NCI-H82 treated with DMSO at 0.1 percent for 48 hours (cell line): Measurements from ENCODE around the gene CTNNA2.

ENCODE experiments used
- DNase-seq: peaks from one replicate; lab custom pipeline; 2025; ENCODE audit not compliant: unreplicated experiment; lab: John Stamatoyannopoulos, UW

Gene CTNNA2

DNA sequence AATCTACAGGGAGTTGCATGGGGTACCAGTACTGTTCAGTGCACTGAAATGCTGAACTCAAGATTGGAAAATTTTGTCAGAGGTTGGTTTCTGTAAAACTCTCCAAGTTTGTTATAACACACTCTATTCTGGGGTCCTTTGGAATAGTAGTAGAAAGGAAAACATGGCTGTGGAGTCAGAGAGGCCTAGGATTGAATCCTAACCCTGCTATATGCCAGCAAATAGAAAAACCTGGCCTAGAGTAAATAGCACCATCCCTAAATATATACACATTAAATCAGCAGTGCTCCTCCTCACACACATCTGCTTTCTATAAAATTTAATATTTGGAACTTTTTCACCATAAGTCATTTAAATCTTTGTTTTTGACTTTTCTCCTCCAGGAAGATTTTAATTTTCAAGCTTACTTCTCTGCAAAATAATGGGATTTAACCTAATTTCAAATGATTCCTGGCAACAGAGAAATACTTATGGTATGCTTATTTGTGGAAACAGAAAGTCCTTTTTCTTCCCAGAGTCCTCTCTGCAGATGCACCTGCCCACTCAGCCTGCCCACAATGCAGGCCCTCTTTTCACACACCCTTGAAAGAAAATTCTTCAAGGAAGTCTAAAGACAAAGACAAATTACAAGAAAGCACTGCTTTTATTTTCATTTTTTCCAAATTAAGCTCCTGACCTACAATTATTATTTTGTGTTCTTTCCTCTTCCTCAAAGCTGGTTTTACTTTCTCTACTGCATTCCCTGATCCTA, 989.2 kb downstream of the CTNNA2 start:
- DNase-seq: no peak

GRCh38 chr2:80506563-80506962, 993.7 kb downstream of the CTNNA2 start:
- DNase-seq: no peak

DNA sequence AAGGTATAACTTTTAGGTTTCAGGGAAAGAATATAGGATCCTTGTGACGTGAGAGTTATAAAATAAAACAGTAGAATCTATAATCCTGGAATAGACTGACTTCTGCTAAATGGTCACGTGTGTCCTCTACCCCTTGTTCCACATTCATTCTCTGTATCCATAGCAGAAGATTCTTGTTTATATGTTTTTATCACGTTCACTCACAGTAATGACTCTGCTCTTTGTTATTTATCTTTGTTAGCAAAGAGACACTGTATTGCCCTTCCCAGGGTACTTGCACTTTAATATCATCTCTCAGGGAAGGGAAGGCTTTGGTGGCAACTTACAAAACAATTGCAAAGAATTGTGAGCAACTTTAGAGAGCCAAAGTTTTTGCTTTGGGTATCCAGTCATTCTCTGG, 997.9 kb downstream of the CTNNA2 start:
- no peak for DNase-seq

GRCh38 chr2:80515964-80516363, 1003.1 kb downstream of the CTNNA2 start:
- DNase-seq: no peak

DNA sequence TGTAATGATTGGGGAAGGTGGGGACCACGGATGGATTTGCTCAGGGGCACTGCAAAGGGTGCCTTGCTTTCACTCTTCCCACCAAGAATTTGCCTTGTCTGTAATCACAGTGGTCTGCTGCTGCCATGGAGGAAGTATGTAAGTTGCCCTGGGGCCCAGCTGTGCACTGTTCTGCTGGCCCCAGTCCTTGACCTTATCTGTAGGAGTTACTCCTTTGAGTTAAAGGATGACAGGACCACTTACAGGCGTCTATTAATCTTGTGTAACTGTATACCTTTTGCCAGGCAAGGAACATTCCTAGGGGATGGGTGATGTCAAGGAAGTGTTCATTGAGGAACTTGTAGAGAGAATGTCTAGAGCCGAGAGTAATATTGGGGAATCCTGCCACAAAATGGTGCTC, 1004.5 kb downstream of the CTNNA2 start:
- DNase-seq: no peak

GRCh38 chr2:80519121-80519643, 1006.3 kb downstream of the CTNNA2 start:
- DNase-seq: no peak

DNA sequence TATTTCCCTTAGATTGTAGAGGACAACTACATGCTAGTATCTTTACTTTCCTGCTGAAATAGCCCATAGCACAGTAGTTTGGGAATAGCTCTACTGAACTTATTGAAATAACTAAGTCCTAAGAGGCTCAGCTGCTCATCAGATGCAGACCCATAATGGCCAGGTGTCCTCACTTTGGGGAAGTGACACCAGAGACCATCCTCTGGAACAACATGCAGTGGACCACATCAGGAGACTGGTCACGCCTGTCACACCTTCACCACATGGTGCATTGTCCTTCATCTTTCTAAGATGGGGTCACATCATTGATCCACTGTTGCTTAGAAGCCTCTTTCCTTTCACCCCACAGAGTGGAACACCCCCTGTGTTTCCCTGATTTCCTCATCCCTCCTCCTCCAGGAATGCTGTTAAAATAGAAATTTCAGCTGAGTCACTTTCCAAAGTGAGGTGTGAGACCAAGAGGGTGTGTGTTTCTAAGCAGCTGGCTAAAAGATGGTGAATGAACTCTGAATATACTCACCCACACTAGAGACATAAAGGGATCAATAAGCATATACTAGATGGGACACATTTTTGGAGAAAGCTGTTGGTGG, 1006.9 kb downstream of the CTNNA2 start:
- DNase-seq: no peak

- DNase-seq: no peak
These were observed 1012.3 kb downstream of the CTNNA2 start for GRCh38 chr2:80525152-80525551.

DNA sequence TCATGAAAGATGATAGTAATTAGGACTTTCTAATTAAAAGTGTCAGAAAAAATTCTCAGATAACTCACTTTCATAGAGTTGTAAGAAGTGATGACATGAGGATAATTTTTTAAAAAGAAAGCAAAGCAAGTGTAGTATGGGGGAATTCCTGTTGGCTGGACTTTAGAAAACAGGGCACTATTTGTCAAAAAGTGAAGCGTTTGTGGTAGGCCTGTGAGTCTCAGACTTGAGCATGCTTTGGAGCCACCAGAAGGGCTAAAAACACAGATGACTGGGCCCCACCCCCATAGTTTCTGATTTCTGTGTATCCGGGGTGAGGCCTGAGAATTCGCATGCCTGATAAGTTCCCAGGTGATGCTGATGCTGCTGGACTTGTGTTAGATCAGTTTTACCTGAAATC, 1014.3 kb downstream of the CTNNA2 start:
- DNase-seq: no peak

DNA sequence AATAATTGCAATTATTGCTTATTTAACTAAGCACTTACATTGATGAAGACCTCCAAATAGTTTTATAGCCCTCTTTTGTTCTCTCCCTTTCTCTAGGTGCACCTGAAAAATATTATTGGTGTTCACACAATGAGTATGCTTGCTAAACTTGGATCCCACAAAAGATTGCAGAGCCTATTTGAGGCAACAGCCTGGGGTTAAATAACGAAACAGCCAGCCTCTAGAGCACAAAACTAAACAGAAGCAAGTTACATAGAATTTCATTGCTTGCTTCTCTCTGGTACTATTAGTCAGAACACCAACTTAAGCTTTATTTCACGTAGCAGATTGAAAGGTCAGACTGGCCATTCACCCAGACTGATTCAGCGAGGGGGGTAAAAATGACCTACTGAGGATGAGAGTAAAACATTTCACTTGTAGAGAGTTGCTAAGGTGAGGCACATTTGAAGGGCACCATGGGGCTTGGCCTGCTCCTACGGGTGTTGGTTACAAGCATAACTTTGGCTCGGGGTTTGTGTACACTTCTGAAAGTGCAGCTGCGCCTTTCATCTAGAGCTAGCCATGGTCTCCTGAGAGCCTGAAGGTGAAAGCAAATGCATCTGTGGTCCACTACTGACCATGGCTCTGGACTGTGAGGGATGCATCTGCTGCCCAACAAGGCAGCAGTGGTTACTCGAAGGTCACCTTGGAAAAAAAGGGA, 1016.8 kb downstream of the CTNNA2 start:
- DNase-seq: no peak

- DNase-seq: no peak
These were observed 1017.7 kb downstream of the CTNNA2 start for GRCh38 chr2:80530442-80531064.

GRCh38 chr2:80531319-80531718, 1018.5 kb downstream of the CTNNA2 start:
- no peak for DNase-seq

- no peak for DNase-seq
These were observed 1032.8 kb downstream of the CTNNA2 start for GRCh38 chr2:80545420-80546210.

- DNase-seq: no peak
These were observed 1033.9 kb downstream of the CTNNA2 start for GRCh38 chr2:80546766-80547165.

DNA sequence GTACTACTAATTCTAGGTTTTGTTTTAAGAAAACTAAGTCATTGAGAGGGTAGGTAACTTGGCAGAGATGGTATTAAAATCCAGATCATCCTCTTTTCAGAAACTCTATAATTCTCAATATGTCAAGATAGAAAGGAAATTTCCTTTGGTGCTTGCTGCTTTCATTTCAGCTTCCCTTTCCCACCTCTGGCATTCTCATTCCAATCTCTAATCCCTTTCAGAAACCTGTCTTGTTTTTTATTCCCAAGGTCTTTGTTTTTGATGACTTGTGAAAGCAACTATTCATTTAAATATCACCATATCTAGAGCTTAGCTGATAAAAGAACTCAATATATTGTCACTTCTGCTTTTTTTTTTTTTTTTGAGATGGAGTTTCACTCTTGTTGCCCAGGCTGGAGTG, 1034.5 kb downstream of the CTNNA2 start:
- DNase-seq: no peak

GRCh38 chr2:80548469-80548868, 1035.6 kb downstream of the CTNNA2 start:
- DNase-seq: no peak

GRCh38 chr2:80549901-80550300, 1037.0 kb downstream of the CTNNA2 start:
- DNase-seq: no peak

GRCh38 chr2:80560326-80560725, 1047.5 kb downstream of the CTNNA2 start:
- no peak for DNase-seq

DNA sequence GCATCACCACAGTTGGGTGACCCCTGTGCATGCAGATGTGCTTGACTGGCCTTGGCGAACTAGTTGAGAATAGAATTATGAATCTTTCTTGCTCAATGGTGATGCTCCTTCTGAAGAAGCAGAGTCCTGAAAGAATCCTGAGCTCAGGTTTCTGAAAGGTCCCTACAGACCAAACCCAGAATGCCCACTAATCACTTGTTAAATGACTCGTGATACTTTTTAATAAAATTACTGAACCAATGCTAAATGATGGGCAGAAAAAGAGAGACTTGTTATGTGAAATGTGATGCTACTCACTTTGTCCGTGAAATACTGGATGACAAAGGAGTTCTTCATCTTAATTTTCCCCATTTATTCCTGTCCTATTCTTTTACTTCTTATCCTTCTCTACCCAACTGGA, 1055.2 kb downstream of the CTNNA2 start:
- DNase-seq: no peak

- no peak for DNase-seq
These were observed 1060.3 kb downstream of the CTNNA2 start for GRCh38 chr2:80573167-80573566.

GRCh38 chr2:80573950-80574349, 1061.1 kb downstream of the CTNNA2 start:
- DNase-seq: no peak
